Parathyroid adenoma (tissue), 2 donors: ENCODE data around the gene TUBGCP3.

Experiments
- H2AFZ ChIP-seq: fragments of 300-600 bp; sonication (generic); one replicate; pipeline ENCODE4 v1.7.0; 2017; ENCODE audit warnings: antibody characterized with exemption, mild to moderate bottlenecking
- H3K27ac ChIP-seq: fragments of 300-600 bp; sonication (generic); one replicate; pipeline ENCODE4 v1.7.0; 2017
- H3K27me3 ChIP-seq: fragments of 300-600 bp; sonication (generic); one replicate; pipeline ENCODE4 v1.7.0; 2017; ENCODE audit warnings: low read length; ENCODE audit not compliant: control insufficient read depth, insufficient read depth
- H3K36me3 ChIP-seq: fragments of 300-600 bp; sonication (generic); one replicate; pipeline ENCODE4 v1.7.0; 2017; ENCODE audit warnings: low read length; ENCODE audit not compliant: control insufficient read depth, insufficient read depth
- H3K4me1 ChIP-seq: fragments of 300-600 bp; sonication (generic); one replicate; pipeline ENCODE4 v1.7.0; 2017; ENCODE audit warnings: control low read depth
- H3K4me2 ChIP-seq: fragments of 300-600 bp; sonication (generic); one replicate; pipeline ENCODE4 v1.7.0; 2017; ENCODE audit warnings: low read length
- H3K4me3 ChIP-seq: fragments of 300-600 bp; sonication (generic); one replicate; pipeline ENCODE4 v1.7.0; 2017; ENCODE audit warnings: low read depth, low read length
- H3K79me2 ChIP-seq: fragments of 300-600 bp; sonication (generic); one replicate; pipeline ENCODE4 v1.7.0; 2017; ENCODE audit warnings: control low read depth
- H3K9ac ChIP-seq: fragments of 300-600 bp; sonication (generic); one replicate; pipeline ENCODE4 v1.7.0; 2017; ENCODE audit warnings: mild to moderate bottlenecking
- H3K9me3 ChIP-seq: fragments of 300-600 bp; sonication (generic); one replicate; pipeline ENCODE4 v1.7.0; 2017; ENCODE audit warnings: low read length; ENCODE audit not compliant: control insufficient read depth
- TF ChIP-seq, protein P1 (sequence below): fragments of 300-600 bp; sonication (generic); IDR thresholded peaks from one replicate; pipeline ENCODE4 v1.7.0; 2017; ENCODE audit warnings: antibody characterized with exemption, mild to moderate bottlenecking
- donor health status: primary hyperparathyroidism.

The TUBGCP3 gene

DNA sequence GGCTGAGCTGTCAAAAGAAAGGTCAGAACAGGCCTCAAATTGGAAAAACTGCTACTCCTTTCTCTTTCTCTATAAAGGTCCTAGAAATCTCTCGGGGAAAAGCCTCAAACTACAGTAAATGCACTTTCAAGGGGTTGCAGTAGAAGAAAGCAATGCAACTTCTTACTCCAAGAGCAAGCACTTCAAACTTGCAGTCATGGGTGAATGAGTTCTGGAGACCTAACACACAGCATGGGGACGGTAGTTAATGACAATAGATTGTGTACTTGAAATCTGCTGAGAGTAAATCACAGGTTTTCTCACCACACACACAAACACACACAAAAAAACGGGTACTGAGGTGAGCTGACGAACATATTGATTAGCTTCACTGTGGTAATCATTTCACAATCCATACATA is 11.8 kb downstream of the TUBGCP3 start:
- H3K9ac ChIP-seq, result no peak overlapping the region
- no peak overlapping the region for H3K4me2 ChIP-seq
- H3K36me3 ChIP-seq, result no peaks in the 10 kb centered on the region
- H3K9me3 ChIP-seq, result no peaks in the 10 kb centered on the region
- no peak overlapping the region for H3K27ac ChIP-seq
- H3K79me2 ChIP-seq, result peaks cover 21% of the 10 kb centered on the region
- H3K4me3 ChIP-seq, result no peak overlapping the region
- no peak overlapping the region for H2AFZ ChIP-seq
- H3K27me3 ChIP-seq, result no peaks in the 10 kb centered on the region
- H3K4me1 ChIP-seq, result no peaks in the 10 kb centered on the region
- TF ChIP-seq, protein P1, sequence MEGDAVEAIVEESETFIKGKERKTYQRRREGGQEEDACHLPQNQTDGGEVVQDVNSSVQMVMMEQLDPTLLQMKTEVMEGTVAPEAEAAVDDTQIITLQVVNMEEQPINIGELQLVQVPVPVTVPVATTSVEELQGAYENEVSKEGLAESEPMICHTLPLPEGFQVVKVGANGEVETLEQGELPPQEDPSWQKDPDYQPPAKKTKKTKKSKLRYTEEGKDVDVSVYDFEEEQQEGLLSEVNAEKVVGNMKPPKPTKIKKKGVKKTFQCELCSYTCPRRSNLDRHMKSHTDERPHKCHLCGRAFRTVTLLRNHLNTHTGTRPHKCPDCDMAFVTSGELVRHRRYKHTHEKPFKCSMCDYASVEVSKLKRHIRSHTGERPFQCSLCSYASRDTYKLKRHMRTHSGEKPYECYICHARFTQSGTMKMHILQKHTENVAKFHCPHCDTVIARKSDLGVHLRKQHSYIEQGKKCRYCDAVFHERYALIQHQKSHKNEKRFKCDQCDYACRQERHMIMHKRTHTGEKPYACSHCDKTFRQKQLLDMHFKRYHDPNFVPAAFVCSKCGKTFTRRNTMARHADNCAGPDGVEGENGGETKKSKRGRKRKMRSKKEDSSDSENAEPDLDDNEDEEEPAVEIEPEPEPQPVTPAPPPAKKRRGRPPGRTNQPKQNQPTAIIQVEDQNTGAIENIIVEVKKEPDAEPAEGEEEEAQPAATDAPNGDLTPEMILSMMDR, result no peak

DNA sequence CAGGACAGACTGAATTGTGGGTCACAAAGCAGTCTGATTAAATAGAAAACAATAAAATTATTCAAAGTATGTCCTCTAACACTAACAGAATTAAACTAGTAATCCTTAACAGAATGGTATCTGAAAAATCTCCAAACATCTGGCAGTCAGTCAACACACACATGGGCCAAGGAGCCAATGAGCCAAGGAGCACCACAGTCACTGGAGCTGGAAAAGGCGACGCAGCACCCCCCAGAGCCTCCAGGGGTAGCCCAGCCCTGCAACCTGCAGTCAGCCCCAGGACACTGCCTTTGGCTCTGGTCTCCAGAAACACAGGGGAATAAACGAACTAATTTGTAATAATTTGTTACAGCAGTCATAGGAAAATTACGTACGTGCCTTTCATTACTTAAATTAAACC is 12.3 kb downstream of the TUBGCP3 start:
- Histone ChIP-seq H3K4me2 (no peak overlapping the region), H3K27ac (no peak overlapping the region), H3K9me3 (no peaks in the 10 kb centered on the region), H2AFZ (no peak overlapping the region), H3K36me3 (no peaks in the 10 kb centered on the region), H3K9ac (no peak overlapping the region), H3K4me3 (no peak overlapping the region), H3K79me2 (peaks cover 21% of the 10 kb centered on the region), H3K27me3 (no peaks in the 10 kb centered on the region), H3K4me1 (no peaks in the 10 kb centered on the region)
- TF ChIP-seq, protein P1, result no peak

DNA sequence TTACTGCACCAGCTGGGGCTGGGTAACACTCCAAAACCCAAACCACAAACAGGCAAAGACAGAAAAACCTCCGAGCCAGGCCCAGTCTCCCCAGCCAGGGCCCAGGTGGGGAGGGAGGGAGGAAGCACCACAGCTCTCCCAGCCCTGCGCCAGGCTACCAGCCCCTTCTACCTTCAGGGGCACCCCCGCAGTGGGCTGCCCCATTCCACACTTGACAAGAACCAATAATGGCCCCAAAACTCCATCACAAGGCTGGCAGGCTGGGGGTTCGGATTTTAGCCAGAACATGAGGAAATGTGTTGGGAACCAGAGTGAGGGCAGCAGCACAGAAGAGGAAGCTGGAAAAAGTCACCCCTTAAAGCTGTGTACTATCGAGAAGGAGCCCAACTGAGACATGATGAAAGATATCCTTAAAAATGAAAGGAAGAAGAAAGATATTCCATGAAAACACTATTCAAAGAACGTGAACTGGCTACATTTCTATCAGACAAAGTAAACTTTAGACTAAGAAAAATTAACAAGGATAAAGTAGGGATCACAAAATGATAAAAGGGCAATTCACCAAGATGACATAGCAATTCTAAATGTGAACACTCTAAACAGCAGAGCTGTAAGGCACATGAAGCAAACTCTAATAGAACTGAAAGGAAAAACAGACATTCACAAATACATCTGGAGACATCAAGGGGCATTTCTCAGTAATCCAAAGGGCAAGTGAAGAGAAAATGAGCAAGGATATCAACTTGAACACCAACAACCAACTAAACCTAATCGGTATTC is 12.9 kb downstream of the TUBGCP3 start:
- no peak overlapping the region for H3K4me3 ChIP-seq
- no peak overlapping the region for H3K27ac ChIP-seq
- no peaks in the 10 kb centered on the region for H3K36me3 ChIP-seq
- H3K4me2 ChIP-seq, result no peak overlapping the region
- no peaks in the 10 kb centered on the region for H3K9me3 ChIP-seq
- no peaks in the 10 kb centered on the region for H3K4me1 ChIP-seq
- no peaks in the 10 kb centered on the region for H3K27me3 ChIP-seq
- peaks cover 23% of the 10 kb centered on the region for H3K79me2 ChIP-seq
- TF ChIP-seq, protein P1, result no peak
- H3K9ac ChIP-seq, result no peak overlapping the region
- H2AFZ ChIP-seq, result no peak overlapping the region

DNA sequence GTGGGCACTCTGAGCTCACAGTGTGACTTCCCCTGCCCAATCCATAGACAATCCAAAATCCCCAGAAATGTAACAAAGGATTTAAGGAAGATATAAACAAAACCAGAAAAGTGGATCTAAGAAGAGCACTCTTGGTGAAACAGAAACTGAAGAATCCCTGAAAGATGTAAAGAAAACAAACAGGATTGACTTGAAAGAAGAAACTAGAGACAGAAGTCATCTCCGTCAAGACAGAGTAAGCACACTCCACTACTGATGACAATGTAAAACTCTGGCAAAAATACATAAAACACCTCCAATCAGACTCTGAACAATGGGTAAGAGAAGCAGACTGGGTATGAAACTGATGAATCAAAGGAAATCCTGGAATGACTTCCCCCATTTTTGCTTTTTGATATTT is 13.5 kb downstream of the TUBGCP3 start:
- TF ChIP-seq, protein P1, result no peak
- H2AFZ ChIP-seq, result no peak overlapping the region
- no peaks in the 10 kb centered on the region for H3K4me1 ChIP-seq
- no peak overlapping the region for H3K4me2 ChIP-seq
- no peaks in the 10 kb centered on the region for H3K9me3 ChIP-seq
- H3K36me3 ChIP-seq, result no peaks in the 10 kb centered on the region
- H3K27ac ChIP-seq, result no peak overlapping the region
- H3K79me2 ChIP-seq, result peaks cover 24% of the 10 kb centered on the region
- H3K4me3 ChIP-seq, result no peak overlapping the region
- no peaks in the 10 kb centered on the region for H3K27me3 ChIP-seq
- no peak overlapping the region for H3K9ac ChIP-seq

DNA sequence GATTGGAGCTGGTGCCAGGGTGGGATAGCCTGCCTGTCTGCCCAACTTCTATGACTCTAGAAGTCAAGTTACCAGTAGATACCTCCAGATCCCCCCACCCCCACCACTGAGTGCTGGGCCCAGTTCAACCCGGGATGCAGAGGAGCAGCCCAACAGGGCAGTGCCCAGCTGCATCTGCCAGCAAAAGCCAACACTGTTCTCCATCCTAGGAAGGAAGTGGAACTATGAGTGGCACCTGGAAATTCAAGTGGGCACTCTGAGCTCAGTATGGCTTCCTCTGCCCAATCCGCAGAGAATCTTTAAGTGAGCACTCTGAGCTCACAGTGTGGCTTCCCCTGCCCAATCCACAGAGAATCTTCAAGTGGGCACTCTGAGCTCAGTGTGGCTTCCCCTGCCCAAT is 14.2 kb downstream of the TUBGCP3 start:
- Histone ChIP-seq H3K36me3 (no peaks in the 10 kb centered on the region), H3K27ac (no peak overlapping the region), H3K27me3 (no peaks in the 10 kb centered on the region), H3K4me3 (no peak overlapping the region), H3K4me2 (no peak overlapping the region), H3K9ac (no peak overlapping the region), H3K79me2 (peaks cover 21% of the 10 kb centered on the region), H3K4me1 (no peaks in the 10 kb centered on the region), H2AFZ (no peak overlapping the region), H3K9me3 (no peaks in the 10 kb centered on the region)
- TF ChIP-seq, protein P1, result no peak
